HG03432 (cell line): ENCODE measurements around the gene CREB5.
"Not testable (repeated sequence)": the region's sequence is repeated elsewhere in the genome, so short reads cannot be mapped to it uniquely, and the experiment has no call there.

Experiments used
- ATAC-seq: cut with Tn5 transposase; IDR thresholded peaks from one replicate; pipeline ENCODE4 v1.9.1; 2021; ENCODE audit warnings: mild to moderate bottlenecking, moderate library complexity; ENCODE audit not compliant: unreplicated experiment

CREB5 gene

GRCh38 chr7:28572321-28573058 is 160.2 kb downstream of the CREB5 start:
- no peak for ATAC-seq

GRCh38 chr7:28573059-28573553 is 160.8 kb downstream of the CREB5 start:
- no peak for ATAC-seq

- no peak for ATAC-seq
Observed at GRCh38 chr7:28573651-28574301, 161.5 kb downstream of the CREB5 start.

- ATAC-seq: no peak
Observed at GRCh38 chr7:28575241-28575643, 162.9 kb downstream of the CREB5 start.

- ATAC-seq: no peak
Observed at GRCh38 chr7:28576656-28577055, 164.3 kb downstream of the CREB5 start.

- ATAC-seq: no peak
Observed at GRCh38 chr7:28579571-28579970, 167.3 kb downstream of the CREB5 start.

- no peak for ATAC-seq
Observed at GRCh38 chr7:28580665-28581064, 168.3 kb downstream of the CREB5 start.

GRCh38 chr7:28581351-28581750 is 169.0 kb downstream of the CREB5 start:
- no peak for ATAC-seq

- no peak for ATAC-seq
Observed at GRCh38 chr7:28582226-28582625, 169.9 kb downstream of the CREB5 start.

GRCh38 chr7:28584235-28584634 is 171.9 kb downstream of the CREB5 start:
- no peak for ATAC-seq

- no peak for ATAC-seq
Observed at GRCh38 chr7:28586736-28587135, 174.4 kb downstream of the CREB5 start.

- ATAC-seq: no peak
Observed at GRCh38 chr7:28587211-28587610, 174.9 kb downstream of the CREB5 start.

GRCh38 chr7:28588602-28589001 is 176.3 kb downstream of the CREB5 start:
- ATAC-seq: no peak

- ATAC-seq: no peak
Observed at GRCh38 chr7:28591041-28591674, 178.8 kb downstream of the CREB5 start.

GRCh38 chr7:28591725-28592349 is 179.5 kb downstream of the CREB5 start:
- ATAC-seq: no peak

GRCh38 chr7:28592861-28593260 is 180.5 kb downstream of the CREB5 start:
- ATAC-seq: no peak

- ATAC-seq: no peak
Observed at GRCh38 chr7:28595076-28595475, 182.8 kb downstream of the CREB5 start.

GRCh38 chr7:28595801-28596200 is 183.5 kb downstream of the CREB5 start:
- no peak for ATAC-seq

- ATAC-seq: no peak
Observed at GRCh38 chr7:28596245-28596935, 184.1 kb downstream of the CREB5 start.

- ATAC-seq: no peak
Observed at GRCh38 chr7:28597284-28597683, 185.0 kb downstream of the CREB5 start.

- ATAC-seq: not testable (repeated sequence)
Observed at GRCh38 chr7:28598037-28598436, 185.7 kb downstream of the CREB5 start.
